PFSK-1 (cell line): ENCODE data around the gene BANP.

Source experiments
- FOXP2 ChIP-seq: optimal IDR thresholded peaks from 2 replicates; pipeline ENCODE3; 2011; ENCODE audit warnings: borderline replicate concordance, control low read depth, inconsistent platforms; ENCODE audit not compliant: insufficient read depth; ENCODE audit errors: extremely low read length, extremely low read depth
- POLR2AphosphoS5 ChIP-seq: IDR thresholded peaks from 2 replicates; pipeline ENCODE4 v1.6.1; 2012; ENCODE audit warnings: low read depth, mild to moderate bottlenecking, control low read depth, low read length, moderate library complexity
- REST ChIP-seq, 2 experiments: IDR thresholded peaks; 2 replicates each; pipeline versions ENCODE4 v1.6.1 to v1.8.0; 2011 to 2012; ENCODE audit warnings: low read depth in 2 of 2, low read length in 2 of 2, control low read depth in 1 of 2, inconsistent platforms in 1 of 2, mild to moderate bottlenecking in 1 of 2, moderate library complexity in 1 of 2; ENCODE audit not compliant: insufficient read depth in 1 of 2
- SIN3A ChIP-seq: IDR thresholded peaks from 2 replicates; pipeline ENCODE4 v1.6.1; 2012; ENCODE audit warnings: mild to moderate bottlenecking, low read length, moderate library complexity, borderline replicate concordance; ENCODE audit not compliant: insufficient read depth
- TAF1 ChIP-seq: IDR thresholded peaks from 2 replicates; pipeline ENCODE4 v1.6.1; 2012; ENCODE audit warnings: low read length, control low read depth, borderline replicate concordance; ENCODE audit not compliant: insufficient read depth

The BANP gene

GRCh38 chr16:87961623-87962022 is 10.4 kb downstream of the BANP start:
- TF ChIP-seq FOXP2: no peak
- TF ChIP-seq POLR2AphosphoS5: no peak
- TF ChIP-seq TAF1: no peak
- no peak for TF ChIP-seq SIN3A
- TF ChIP-seq REST (IDR thresholded peaks at IDR 0.05; ENCODE audit: insufficient read depth in 1 of 2, low read depth in 2 of 2, low read length in 2 of 2): no peak

- TF ChIP-seq SIN3A (no peak), REST (IDR thresholded peaks at IDR 0.05; ENCODE audit: insufficient read depth in 1 of 2, low read depth in 2 of 2, low read length in 2 of 2) (no peak), FOXP2 (no peak), TAF1 (no peak), POLR2AphosphoS5 (no peak)
These were observed 12.2 kb downstream of the BANP start for GRCh38 chr16:87963400-87963799.

- TF ChIP-seq SIN3A (no peak), TAF1 (no peak), REST (IDR thresholded peaks at IDR 0.05; ENCODE audit: insufficient read depth in 1 of 2, low read depth in 2 of 2, low read length in 2 of 2) (no peak), POLR2AphosphoS5 (no peak), FOXP2 (no peak)
These were observed 12.9 kb downstream of the BANP start for GRCh38 chr16:87964049-87964659.

- TF ChIP-seq POLR2AphosphoS5: no peak
- TF ChIP-seq TAF1: no peak
- no peak for TF ChIP-seq REST (IDR thresholded peaks at IDR 0.05; ENCODE audit: insufficient read depth in 1 of 2, low read depth in 2 of 2, low read length in 2 of 2)
- TF ChIP-seq FOXP2: no peak
- no peak for TF ChIP-seq SIN3A
These were observed 14.2 kb downstream of the BANP start for GRCh38 chr16:87965417-87965816.
